A673 (cell line): ENCODE results near the gene ERMP1.

Experiments
- CTCF ChIP-seq: fragments of 300-800, 200-600 bp; sonication (generic); conservative IDR thresholded peaks from 2 replicates; pipeline ENCODE4 v1.5.1; 2017; ENCODE audit warnings: low read depth, mild to moderate bottlenecking, antibody characterized with exemption, low read length, moderate library complexity, mixed read lengths
- EZH2 ChIP-seq: fragments of 200-600 bp; sonication (generic); IDR thresholded peaks from 2 replicates; pipeline ENCODE4 v1.6.1; 2017; ENCODE audit warnings: borderline replicate concordance, low read depth, mild to moderate bottlenecking, mixed read lengths, antibody characterized with exemption, low read length; ENCODE audit not compliant: poor library complexity, severe bottlenecking

GRCh38 chr9:5820425-5820824 lies 12.5 kb downstream of the ERMP1 start:
- TF ChIP-seq CTCF (no peak), EZH2 (no peak)
